CD4-positive, alpha-beta T cell treated with Interleukin-4 for 4 hours (primary cell): ENCODE measurements around the gene EDN1.
A peak's percentile ranks its signal among the peaks of the same experiment; 100 is the strongest.

Experiments used
- DNase-seq: peaks from one replicate; pipeline ENCODE4 v3.0.0-alpha.2; 2020

The EDN1 gene

DNA sequence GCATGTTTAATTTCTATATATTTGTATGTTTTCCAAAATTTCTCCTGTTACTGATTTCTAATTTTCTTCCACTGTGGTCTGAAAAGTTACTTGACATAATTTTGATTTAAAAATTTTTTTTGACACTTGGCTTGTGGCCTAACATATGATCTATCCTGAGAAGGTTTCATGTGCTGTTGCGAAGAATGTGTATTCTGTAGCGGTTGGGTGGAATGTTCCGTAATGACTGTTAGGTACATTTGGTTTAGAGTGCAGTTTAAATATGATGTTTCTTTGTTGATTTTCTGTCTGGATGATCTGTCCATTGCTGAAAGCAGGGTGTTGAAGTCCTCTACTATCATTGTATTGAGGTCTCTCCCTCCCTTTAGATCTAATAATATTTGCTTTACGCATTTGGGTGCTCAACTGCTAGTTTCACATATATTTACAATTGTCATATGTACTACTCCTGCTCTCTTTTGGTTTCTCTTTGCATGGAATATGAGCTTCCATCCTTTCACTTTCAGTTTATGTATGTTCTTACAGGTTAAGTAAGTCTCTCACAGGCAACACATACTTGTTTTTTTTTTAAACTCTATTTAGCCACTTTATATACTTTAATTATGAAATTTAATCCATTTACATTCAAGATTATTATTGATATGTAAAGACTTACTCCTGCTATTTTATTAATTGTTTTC, 19.5 kb upstream of the EDN1 start:
- no peak for DNase-seq

- DNase-seq, result no peak
These were observed 18.6 kb upstream of the EDN1 start for GRCh38 chr6:12271594-12271993.

DNA sequence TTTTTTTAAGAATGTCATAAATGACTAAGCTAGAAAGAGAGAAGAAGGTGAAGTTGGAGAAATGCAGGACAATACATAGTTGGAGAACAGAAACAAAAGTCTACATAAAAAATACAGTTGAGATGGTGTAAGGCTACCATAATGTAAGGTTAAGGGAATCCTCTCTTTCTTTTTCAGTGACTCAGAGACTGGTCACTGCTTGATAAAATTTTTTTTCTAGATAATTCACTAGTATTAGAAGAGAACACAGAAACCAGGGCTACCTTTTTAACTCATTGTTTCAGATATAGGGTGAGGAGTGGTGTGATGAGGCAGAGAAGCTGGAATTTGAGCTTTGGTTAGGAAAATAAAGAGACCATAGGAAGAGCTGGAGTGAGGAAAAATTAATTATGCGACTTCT, 18.2 kb upstream of the EDN1 start:
- no peak for DNase-seq

DNA sequence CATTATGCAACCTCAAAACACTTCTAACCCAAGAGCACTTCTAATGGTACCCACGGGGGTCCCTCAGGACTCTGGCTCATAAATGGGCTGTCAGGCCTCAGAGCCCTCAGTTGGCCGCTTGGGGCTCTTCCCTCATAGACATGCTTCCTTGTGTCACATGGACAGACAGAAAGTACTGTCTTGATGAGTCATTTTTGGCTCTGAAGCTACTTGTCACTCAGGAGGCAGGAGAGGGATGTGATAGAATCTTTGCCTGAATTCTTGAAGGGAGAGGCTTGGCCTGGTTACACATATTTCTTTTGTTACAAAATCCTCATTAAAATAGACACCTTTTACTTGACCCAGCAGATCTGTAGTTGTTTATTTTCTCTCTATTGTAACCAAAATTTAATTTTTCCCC, 15.1 kb upstream of the EDN1 start:
- no peak for DNase-seq

- no peak for DNase-seq
These were observed 13.2 kb upstream of the EDN1 start for GRCh38 chr6:12276930-12277315.

DNA sequence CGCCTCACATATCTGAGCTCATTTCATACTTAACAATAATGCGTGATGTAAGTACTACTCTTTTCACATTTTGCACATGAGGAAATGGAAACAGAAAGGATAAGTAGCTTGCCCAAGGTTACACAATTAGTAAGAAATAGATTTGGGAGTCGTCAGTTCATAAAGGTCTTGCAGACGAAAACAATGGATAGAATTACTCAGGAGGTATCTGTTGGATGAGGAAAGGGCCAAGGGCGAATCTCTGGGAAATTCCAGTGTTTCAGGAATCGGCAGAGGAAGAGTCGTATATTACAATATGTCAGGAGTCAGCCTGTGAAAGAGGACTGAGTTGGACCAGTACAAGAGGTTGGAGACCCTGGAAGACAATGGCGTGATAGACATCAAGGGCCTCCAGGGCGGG, 12.8 kb upstream of the EDN1 start:
- no peak for DNase-seq

DNA sequence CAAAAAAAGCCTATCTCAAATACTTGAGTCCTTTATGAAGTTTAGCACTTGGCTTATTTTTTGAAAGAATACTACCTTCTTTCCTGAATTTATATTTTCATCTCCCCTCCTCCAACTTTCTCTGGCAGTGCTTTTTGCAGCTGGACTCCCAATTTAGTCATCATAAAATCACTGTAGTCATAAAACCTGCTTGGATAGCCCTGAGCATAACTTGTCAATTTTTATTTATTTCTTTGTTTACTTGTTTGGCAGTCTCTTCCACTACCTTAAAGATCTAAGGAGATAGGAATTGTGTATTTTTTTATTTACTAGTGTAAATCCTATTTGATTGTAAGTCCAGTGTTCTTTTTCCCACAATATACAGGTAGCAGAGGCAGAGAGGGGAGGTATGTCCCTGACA, 11.2 kb upstream of the EDN1 start:
- DNase-seq, result no peak

DNA sequence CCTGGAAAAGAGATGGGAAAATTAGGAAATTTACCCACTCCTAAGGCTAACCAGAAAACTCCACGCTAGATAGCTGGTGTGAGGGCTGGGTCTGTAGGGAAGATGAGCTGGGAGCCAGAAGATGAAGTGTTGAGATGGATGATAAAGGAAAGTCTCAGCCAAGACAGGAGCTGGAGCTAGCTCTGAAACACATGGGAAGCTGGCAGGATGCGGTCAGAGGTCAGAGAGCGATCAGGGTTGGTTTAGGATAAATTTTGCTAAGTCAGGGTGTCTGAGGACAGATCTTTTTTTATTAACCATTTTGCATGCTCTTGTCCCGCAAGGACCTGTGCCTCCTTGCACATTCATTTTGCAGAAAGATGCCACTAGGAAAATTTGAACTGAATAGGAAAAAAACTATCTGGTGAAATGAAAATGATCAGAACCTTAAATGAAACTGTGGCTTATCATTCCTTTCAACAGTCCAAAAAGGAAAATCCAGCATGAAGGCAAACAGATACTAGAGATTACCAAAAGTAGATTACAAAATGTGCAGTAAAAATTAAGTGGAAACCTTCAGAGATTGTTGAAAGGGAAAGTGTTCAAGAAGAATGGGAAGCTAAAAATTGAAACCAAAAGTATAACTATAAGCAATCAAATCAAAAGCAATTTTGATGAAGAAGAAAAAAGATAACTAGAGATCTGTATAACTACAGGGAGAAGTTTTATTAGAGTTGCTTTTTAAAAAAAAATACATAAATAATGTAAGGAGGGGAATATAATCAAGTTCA, 10.7 kb upstream of the EDN1 start:
- DNase-seq, result no peak

- no peak for DNase-seq
These were observed 9.7 kb upstream of the EDN1 start for GRCh38 chr6:12280458-12280857.

DNA sequence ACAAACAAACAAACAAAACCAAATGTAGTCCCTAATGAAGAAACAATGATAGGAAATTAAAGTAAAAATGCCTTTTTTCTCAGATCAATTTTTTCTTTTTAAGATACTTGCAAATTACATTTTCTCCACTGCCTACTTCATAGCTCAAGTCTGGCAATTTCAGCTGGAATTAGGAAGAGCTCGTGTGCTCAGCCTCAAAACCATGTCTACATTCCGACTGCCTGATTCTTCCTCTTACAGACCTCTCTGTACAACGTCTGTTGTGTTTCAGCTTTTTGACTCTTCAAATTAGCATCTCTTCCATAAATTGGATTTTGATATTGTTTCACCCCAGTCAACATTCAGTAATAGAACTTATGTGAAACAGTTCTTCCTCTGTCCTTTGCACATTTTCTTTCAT, 9.3 kb upstream of the EDN1 start:
- no peak for DNase-seq

- no peak for DNase-seq
These were observed 6.3 kb upstream of the EDN1 start for GRCh38 chr6:12283904-12284303.

- no peak for DNase-seq
These were observed 3.6 kb upstream of the EDN1 start for GRCh38 chr6:12286373-12287110.

- no peak for DNase-seq
These were observed 1.9 kb upstream of the EDN1 start for GRCh38 chr6:12288211-12288618.

DNA sequence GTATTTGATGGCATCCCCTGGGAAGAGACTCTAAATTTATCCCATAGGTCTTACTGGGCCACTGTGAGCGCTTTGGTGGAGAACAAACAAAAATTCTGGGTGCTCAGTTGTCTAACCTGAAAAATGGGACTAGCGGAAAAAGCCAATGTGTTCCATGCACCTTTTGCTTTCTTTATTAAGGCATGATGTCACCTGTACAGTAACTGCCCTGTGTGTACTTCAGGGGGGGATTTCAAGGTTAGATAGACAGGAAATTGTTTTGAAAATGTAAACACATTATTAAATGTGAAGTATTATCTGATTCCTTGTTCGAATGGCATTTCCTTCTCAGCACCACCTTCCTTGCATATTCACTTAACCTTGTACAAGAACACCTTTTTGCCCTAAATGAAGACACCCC, 1.2 kb upstream of the EDN1 start:
- DNase-seq, result no peak

DNA sequence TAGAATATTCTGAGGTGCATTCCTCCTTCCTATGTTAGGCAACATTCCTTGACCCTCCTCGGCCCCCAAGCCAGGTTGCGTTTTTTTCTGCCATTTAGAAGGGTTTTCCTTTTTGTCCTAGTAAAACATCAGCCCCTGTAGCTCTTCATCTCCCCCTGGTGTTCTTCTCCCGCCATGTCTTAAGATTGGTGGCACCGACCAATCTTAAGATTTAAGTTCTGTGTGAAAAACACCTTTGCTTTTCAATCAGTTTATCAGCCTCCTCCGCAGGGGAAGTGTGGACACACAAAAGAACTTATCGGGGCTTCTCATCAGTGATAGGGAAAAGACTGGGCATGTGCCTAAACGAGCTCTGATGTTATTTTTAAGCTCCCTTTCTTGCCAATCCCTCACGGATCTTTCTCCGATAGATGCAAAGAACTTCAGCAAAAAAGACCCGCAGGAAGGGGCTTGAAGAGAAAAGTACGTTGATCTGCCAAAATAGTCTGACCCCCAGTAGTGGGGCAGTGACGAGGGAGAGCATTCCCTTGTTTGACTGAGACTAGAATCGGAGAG, 719 bp upstream of the EDN1 start:
- peak; percentile 43 for DNase-seq

GRCh38 chr6:12291071-12291838, 1.1 kb downstream of the EDN1 start:
- DNase-seq, result no peak

DNA sequence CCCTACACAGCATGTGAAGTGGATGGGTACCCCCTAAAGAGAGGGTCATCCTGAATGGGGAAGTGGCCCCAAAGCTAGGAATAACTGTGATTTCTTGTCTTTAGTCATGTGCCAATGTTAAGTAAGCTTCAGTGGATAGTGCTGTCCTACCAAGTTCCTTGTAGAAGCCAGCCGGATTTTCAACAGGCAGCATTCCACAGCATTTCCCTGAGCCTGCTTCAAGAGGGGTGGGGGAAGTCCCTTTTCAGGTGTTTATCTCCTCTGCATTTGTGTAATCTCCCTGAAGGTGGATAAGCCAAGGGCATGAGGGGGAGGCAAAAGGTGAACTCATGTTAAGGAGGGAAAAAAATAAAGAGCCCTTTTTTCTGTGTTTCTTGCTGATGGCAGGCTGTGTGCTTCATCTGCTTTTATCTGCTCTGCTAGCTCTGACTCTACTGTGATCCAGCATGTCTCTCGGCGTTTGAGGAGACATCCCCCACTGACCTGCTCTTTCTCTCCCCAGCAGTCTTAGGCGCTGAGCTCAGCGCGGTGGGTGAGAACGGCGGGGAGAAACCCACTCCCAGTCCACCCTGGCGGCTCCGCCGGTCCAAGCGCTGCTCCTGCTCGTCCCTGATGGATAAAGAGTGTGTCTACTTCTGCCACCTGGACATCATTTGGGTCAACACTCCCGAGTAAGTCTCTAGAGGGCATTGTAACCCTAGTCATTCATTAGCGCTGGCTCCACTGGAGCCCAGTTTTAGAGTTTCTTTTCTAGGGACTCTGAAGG, 1.9 kb downstream of the EDN1 start:
- no peak for DNase-seq

- no peak for DNase-seq
These were observed 3.2 kb downstream of the EDN1 start for GRCh38 chr6:12293235-12293930.

- DNase-seq, result no peak
These were observed 4.0 kb downstream of the EDN1 start for GRCh38 chr6:12293931-12294807.

GRCh38 chr6:12294851-12295536, 4.8 kb downstream of the EDN1 start:
- no peak for DNase-seq
